ENCODE data around the gene CHD9NB.

- TF ChIP-seq POLR2AphosphoS5 (IDR thresholded peaks at IDR 0.05) (no peak), POLR2A (IDR thresholded peaks at IDR 0.05; ENCODE audit: low read depth) (no peak), CTCF (IDR thresholded peaks at IDR 0.05) (no peak), EP300 (IDR thresholded peaks at IDR 0.05) (no peak)
Observed at GRCh38 chr16:53100131-53100748, 47.5 kb upstream of the CHD9NB start.

Data from esophagus muscularis mucosa (tissue), 4 donors.